Lower leg skin (tissue), 3 donors: Measurements from ENCODE around the gene CAMK2N2.

ENCODE experiments used
- CTCF ChIP-seq, 3 donors: fragments of 450-650 bp; IDR thresholded peaks; one replicate each; pipeline ENCODE4 v1.5.1; 2016; ENCODE audit warnings: antibody characterized with exemption in 3 of 3, mild to moderate bottlenecking in 3 of 3, moderate library complexity in 2 of 3
- POLR2A ChIP-seq, 2 donors: fragments of 450-650 bp; IDR thresholded peaks; one replicate each; pipeline ENCODE4 v1.6.1; 2016 to 2017; ENCODE audit warnings: antibody characterized with exemption in 2 of 2, mild to moderate bottlenecking in 1 of 2, moderate library complexity in 1 of 2

DNA sequence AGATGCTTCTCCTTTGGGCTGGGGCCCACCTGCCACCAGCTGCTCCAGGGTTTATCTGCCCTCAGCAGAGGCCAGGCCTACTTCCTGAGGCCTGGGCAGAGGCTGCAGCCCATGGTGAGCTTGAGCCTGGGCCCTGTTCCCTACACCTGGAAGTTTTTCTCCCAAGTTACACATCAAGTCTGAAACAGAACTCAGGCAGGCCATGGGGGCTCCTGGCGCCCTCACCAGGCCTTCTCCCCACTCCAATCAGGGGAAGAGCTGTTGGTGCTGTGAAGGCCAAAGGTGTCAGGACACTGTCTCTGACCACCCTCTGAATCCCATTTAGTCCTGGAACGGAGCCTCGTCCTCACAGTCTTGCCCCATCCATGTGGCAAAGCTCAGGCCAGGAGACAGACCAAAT lies 24.7 kb downstream of the CAMK2N2 start:
- no peak for TF ChIP-seq CTCF (IDR thresholded peaks at IDR 0.05)
- TF ChIP-seq POLR2A (IDR thresholded peaks at IDR 0.05), result no peak
